Superior temporal gyrus (tissue), 1 donor: ENCODE results near the gene SLC34A1.
"Not testable (repeated sequence)": the region's sequence is repeated elsewhere in the genome, so short reads cannot be mapped to it uniquely, and the experiment has no call there.

ENCODE experiments used
- DNase-seq: peaks from one replicate; pipeline ENCODE4 v3.0.0-alpha.2; 2016; ENCODE audit errors: extremely low spot score

The SLC34A1 gene

DNA sequence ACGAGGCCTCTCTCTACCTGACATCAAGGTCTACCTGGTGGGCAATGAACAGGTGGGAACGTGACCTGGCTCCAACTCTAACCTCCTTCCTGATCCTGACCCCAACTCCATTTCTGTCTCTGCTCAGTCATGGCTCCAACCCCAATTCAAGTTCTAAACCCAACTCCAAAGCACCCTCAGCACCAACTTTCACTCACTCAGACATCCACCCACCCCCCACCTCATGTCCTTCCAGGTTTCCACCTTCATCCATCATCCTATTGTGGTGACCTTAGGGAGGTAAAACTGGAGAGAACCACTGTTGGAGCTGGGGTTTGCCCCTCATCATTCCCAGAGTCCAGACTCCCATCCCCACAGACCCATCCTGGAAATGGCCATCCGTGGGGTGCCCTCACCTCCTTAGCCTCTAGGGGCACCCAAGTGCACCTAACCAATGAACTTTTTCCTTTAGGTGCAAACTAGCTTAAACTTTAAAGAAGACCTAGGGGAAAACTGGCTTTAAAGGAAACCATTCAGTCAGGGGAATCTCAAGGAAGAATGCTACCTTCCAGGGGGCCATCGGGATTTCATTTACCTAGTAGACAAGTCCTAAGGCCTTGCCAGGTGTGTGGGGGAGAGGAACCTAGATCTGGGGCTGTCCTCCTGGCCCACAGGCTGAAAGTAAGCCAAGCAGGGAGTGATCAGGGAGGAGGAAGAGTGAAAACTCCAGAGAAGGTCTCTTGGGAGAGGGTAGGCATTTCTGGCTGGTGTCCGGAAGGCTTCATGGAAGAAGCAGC, 15.2 kb upstream of the SLC34A1 start:
- no peak for DNase-seq

DNA sequence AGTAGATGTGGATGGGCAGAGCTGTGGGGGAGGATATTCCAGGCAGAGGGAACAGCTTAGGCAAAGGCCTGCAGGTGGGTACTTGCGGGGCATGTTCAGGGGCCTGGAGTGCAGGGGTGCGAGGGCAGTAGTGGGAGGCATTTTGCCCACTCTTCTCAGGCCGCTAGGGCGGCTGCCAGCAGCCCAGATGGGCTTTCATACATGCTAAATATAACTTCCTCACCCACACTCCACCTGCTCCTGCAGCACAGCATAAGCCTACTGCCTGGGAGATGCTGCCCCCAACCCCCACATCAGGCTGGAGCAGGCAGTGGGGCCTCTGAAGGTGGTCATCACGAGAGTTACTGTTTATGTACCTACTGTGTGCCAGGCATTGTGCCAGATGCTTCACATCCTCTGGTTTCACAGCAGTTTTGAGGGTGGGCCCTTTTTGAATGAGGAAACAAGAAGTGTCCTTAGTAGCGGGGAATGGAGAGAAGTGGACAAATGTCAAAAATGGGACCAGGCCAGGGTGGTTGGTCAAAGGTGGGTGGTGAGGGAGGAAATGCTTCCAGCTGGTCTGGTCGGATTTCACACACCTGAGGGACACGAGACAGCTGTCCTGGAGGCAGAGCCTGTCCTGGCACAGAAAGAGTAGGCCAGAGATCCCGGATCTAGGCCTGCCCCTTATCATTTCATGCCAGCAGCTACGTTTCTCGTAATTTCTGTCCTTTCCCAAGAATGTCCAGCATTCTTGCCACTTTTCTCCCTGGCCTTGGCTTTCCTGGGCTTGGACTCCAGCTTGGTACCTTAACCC, 14.4 kb upstream of the SLC34A1 start:
- DNase-seq: no peak

DNA sequence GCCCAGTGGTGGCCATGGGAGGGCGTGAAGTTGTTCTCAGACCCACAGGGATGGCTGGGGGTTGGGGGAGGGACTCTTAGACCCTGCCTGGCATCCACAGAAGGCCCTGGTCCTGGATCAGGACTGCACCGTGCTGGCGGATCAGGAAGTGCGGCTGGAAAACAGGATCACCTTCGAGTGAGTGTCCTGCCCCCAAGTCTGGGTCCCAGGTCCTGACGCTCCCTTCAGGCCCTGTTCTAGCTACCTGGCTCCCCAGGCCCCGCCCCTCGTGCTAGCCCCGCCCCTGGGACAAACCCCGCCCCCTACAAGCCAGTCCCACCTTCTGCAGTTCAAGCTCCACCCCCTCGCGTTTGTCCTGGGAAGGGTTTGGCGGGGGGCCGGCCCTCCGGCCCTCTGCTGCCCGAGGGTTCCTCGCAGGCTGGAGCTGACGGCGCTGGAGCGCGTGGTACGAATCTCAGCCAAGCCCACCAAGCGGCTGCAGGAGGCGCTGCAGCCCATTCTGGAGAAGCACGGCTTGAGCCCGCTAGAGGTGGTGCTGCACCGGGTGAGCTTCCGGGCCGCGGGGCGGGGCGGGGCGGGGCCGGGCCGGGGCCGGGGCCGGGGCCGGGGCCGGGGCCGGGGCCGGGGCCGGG, 13.6 kb upstream of the SLC34A1 start:
- DNase-seq: peak; percentile 21

DNA sequence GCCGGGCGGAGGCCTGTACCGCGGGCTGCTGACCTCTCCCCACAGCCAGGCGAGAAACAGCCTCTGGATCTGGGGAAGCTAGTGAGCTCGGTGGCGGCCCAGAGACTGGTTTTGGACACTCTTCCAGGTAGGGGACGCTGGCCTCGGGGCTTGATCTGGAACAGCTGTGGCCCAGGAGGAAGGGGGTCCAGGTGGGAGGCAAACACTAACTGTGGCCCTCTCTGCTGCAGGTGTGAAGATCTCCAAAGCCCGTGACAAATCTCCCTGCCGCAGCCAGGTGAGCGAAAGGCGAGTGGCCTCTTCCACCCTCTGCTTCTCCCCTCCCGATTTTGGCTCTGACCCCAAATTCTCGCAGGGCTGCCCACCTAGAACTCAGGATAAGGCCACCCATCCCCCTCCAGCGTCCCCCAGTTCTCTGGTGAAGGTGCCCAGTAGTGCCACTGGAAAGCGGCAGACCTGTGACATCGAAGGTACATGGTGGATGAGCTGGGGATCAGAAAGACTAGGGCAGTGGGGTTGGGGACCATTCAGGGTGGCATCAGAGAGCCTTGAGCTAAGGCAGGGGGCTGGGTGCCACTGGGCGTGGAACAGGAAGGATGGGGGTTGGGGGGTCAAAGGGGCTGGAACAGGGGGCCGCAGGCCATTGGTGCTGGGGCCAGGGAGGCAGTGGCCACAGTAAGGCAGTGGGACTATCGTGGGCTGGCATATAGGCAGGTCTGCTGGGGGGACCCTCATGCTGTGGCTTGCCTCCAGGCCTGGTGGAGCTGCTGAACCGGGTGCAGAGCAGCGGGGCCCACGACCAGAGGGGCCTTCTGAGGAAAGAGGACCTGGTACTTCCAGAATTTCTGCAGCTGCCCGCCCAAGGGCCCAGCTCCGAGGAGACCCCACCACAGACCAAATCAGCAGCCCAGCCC, 12.9 kb upstream of the SLC34A1 start:
- DNase-seq: no peak

DNA sequence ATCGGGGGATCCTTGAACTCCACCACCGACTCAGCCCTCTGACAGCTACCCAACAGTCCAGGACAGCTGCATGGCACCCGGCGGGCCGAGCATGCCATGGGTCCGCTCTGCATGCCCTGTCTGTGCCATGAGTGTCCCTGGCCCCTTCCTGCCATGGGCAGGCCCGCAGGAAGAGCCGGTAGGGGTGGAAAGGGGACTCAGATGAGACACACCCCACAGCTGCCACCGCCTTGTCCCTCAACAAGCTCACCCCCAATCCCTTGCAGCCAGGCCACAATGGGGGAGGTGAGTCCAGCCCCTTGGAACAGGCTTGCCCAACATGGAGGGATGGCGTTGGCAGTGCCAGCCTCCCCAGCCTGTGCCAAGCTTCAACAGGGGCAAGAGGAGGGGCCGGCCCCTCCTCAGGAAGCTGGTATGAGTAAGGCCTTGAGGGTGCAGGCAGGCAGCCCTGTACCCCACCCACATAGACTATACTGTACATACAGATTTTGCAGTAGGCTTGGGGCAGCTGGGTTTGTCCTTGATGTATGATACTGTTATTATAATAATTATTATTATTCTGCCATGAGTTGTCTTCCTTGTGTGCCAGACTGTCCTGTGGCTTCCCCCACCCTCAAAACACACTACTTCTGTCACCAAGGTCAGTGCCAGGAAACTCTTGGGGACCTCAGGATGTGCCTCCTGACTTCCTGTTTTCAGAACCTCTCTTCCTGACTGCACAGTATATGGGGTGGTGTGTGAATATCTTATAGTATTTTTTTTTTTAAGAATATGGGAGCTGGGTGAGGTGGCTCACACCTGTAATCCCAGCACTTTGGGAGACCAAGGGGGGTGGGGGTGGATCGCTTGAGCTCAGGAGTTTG, 12.0 kb upstream of the SLC34A1 start:
- DNase-seq: no peak

DNA sequence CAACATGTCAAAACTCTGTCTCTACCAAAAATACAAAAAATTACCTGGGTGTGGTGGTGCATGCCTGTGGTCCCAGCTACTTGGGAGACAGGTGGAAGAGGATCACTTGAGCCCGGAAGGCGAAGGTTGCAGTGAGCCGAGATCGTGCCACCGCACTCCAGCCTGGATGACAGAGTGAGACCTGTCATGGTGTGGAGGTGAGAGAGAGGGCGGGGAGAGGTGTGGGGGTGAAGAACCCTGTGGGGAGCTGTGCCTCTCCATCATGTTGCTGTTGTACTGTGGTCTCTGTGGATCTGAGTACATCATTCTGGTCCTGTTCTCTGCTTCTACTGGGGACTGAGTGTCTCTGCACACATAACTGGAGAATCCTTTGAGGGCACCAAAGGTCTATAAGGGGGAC, 11.3 kb upstream of the SLC34A1 start:
- no peak for DNase-seq

DNA sequence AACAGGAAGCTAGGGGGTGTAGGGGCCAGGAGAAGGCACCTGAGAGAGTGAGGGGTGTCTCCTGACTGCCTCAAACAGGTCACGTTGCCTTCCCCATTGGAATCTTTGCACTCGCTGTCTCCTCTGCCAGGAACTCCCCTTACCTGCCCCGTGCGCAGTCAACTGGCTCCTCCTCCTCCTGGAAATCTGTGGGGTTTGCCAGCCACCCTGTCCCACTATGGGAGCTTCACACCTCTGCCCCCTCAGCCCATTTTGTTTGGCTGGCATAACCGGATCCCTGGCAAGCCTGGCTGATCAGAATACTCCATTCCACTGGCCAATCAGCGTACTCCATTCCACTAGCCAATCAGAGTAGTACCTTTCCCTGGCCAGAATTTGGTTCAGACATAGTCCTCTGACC, 10.4 kb upstream of the SLC34A1 start:
- DNase-seq: no peak

DNA sequence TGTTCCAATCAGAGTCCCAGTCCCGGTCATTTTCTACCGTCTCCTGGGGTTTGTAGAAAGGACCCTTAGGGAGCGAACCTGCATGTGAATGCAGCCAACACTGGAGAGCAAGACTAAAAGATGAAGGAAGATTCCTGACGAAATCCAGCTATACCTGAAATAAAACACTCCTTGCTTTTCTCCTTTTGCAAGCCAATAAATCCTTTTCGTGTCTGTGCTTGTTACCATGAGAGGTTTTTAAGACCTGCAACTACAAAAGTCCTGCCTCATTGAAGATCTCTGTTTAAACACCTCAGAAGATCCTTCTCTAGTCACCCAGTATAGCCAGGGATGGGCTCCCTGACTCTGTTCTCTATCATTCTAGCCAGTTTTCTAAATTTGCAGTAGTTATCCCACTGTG, 10.0 kb upstream of the SLC34A1 start:
- no peak for DNase-seq

DNA sequence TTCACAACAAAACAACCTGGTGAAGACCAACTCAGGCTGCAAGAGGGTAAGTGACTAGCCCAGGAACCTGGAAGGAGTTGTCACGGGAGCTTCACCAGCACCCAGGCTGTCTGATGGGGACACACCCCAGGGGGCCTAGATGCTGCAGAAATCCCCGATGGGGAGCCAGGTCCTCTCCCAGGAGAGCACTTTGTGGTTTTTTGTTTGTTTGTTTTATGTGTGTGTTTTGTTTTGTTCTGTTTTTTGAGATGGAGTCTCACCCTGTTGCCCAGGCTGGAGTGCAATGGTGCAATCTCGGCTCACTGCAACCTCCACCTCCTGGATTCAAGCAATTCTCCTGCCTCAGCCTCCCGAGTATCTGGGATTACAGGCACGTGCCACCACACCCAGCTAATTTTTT, 8.7 kb upstream of the SLC34A1 start:
- not testable (repeated sequence) for DNase-seq

DNA sequence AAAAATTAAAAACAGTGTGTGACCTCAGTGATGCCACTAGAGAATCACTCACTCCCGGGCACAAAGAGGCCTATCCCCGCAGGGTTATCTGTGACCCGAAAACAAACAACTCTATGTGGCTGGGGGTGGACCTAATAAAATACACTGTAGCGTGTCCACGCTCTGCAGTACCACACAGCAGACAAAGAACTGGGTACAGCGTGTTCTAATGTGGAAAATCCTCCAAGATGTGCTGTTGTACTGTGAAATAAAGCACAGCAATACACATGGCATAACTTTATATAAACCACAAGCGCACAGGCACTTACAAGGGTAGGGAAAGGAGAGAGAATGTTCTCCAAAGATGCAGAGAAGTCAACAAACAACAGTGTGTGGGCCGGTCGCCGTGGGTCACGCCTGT, 8.1 kb upstream of the SLC34A1 start:
- peak; percentile 30 for DNase-seq

DNA sequence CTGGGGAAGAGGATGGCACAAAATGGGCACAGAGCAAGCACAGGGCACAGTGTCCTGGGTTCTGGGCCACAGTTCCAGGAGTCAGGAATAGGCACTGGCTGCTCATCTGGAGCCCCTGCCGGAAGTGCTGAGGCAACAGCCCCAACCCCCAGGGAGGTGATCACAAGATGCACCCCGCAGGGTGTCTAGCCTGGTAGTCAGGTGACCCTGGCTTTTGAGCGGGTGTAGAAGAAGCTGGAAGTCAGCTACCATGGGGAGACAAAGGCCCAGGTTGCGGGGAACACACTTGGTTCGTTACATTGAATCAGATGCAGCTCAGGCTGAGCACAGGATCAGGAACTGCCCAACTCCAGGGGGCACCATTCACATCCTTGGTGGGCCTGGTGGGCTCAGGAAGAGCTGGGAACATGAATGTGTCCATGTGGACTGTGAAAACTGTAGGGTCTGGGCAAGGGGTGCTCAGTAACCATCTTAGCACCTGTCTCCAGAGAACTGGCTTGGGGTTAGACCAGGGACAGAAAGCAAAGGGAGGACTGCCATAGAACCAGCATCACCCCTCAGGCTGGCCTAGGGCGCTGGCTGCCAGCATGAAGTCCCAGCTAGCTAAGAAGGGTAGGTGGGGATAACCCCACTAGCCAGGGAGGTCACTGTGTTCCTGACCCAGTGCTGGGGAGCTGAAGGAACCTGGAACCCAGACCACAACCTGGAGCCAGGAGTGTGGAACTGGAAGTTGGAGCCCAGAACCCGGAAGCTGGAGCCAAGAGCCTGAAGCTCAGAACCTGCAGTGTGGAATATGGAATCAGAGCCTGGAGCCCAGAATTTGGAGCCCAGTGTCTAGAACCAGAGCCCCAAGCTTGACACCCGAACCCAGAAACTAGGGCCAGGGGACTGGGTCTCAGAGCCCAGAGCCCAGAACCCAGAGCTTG, 6.1 kb upstream of the SLC34A1 start:
- no peak for DNase-seq

DNA sequence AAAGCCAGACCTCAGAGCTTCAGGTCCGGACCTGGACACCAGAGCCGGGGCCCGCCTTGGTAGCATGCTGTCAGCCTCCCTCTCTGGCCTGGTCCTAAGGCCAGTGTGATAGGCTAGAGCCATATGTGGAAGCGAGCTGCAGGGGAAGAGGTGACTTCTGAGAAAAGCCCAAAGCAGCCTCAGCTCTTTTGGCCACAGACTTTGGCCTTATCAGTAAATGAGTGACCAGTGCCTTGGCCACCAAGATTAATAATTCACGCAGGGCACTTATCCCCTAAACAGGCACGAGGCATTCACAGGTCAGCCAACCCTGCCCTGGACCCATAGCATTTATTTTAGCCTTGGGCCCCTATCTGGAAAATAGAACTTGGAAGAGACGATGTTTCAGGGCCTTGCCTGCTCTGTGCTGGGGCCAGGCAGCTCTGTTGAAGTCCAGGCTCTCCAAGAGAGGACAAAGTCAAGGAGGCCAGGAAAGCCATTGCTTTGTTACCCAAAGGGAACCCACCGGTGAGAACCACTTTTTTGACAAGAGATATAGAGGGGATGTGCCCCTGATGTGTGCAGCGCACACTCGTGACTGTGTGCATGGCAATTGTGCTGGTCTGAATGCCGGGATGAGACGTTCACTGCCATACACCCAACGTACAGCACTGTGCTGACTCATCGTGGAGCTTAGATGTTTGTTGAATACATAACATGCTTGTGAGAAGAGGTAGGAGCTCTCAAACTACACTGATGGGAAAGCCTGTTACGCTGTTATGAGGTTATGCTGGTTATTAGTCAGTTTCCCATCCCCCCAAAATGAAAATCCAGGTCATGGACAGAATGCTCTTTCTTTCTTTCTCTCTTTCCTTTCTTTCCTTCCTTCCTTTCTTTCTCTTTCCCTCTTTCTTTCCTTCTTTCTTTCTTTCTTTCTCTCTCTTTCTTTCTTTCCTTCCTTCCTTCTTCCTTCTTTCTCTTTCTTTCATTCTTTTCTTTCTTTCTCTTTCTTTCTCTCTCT, 5.0 kb upstream of the SLC34A1 start:
- peak; percentile 40 for DNase-seq

DNA sequence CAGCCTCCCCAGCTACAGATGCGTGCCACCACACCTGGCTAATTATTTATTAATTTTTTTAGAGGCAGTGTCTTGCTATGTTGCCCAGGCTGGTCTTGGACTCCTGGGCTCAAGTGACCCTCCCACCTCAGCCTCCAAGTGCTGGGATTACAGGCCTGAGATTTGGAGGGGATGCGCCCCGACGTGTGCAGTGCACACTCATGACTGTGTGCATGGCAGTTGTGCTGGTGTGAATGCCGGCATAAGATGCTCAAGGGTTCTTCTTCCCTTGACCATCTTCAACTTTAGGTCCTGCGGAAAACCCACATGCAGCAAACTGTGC, 3.5 kb upstream of the SLC34A1 start:
- no peak for DNase-seq

DNA sequence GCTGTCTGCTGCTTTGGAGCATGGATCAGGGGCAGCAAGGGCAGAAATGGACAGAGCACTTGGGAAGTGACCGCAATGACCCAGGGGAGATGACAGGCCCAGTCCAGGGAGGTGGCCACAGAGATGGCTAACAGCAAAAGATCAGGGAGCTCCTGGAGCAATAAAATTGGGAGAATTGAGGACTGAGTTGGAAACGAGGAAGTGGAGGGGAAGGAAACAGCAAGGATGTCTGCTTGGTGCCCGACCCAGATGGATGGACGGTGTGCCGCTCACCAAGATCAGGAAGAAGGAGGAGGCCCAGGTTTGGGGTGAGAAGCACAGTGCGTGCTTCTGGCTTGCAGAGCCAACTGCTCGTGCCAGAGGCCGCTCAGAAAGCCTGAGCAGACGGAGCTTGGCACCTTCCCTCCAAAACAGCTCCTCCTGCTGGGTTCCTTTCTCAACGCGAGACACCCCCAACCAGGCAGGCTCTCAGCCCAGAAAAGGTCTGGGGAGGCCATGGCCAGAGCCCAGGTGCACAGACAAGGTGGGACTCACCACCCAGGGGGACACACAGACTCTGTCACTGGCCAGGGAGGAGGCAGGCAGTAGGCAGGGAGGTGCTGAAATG, 1.7 kb upstream of the SLC34A1 start:
- DNase-seq: peak; percentile 27

DNA sequence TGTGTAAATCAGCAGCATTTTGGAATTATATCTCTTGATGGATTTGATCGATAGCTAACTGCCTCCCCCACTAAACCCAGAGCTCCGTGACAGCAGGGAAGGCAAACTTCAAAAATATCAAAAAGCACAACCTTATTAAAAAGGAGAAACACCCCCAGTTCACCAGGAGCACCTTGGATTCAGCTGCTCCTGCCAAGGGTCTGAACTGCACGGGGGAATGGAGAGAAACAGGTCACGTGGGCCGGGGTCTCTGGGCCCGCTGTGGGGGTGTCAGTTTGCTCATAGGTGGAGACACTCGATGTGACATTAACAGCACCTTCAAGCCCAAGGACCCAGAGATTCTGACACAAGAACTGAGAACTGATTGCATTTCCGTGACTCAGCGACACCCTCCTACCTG, 1.1 kb upstream of the SLC34A1 start:
- no peak for DNase-seq

DNA sequence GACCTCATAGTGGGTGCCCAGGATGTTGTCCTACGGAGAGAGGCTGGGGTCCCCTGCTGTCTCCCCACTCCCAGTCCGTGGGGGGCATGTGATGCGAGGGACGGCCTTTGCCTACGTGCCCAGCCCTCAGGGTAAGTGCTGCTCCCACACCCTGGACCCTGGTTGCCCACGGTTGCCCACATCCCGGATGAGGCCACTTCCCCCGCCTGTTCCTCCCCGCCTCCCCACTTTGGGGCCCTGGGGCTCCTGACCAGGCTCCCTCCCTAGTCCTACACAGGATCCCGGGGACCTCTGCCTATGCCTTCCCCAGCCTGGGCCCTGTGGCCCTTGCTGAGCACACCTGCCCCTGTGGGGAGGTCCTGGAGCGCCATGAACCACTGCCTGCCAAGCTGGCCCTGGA, 1.5 kb downstream of the SLC34A1 start:
- no peak for DNase-seq

DNA sequence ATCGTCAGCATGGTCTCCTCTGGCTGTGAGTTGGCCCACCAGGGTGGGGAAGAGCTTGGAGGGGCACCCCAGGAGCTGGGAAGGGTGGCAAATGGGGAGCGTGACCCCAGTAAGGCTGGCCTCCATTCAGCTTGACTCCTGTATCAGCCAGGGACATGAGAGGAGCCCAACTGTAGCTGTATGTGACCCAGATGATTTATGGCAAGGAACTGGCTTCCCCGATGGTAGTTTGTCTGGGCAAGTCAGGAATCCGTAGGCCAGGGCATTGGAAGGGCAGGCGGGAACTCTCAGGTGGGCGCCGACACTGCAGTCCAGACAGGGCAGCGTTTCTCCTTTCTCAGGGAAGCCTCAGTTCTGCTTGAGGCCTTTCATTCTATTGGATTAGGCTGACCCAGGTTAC, 2.3 kb downstream of the SLC34A1 start:
- no peak for DNase-seq

DNA sequence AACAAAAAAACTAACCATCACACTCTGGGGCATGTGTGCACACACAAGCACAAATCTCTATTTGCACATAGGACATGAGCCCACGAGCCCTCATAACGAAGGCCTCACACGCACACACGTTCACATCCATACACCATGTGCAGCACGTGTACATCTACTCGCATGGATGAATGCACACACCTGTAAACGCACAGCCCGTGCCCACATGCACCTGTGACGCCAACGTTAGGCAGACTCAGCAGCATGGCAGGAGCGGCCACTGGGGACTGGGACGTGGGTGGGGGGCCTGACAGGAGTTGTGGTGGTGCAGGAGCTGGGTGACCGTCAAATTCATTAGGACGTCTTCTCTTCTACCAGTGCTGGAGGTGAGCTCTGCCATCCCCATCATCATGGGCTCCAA, 3.2 kb downstream of the SLC34A1 start:
- no peak for DNase-seq
